DND-41 (cell line): ENCODE data around the gene PML.

Experiments used
- EZH2 ChIP-seq: IDR thresholded peaks from 3 replicates; pipeline ENCODE4 v1.6.1; 2012; ENCODE audit warnings: borderline replicate concordance, low read depth, mild to moderate bottlenecking, moderate library complexity, low read length, inconsistent platforms; ENCODE audit not compliant: severe bottlenecking
- TF ChIP-seq, protein P1 (sequence below): IDR thresholded peaks from 2 replicates; pipeline ENCODE4 v1.5.1; 2012; ENCODE audit warnings: borderline replicate concordance, low read length, moderate library complexity, mild to moderate bottlenecking; ENCODE audit not compliant: poor library complexity, severe bottlenecking; ENCODE audit errors: extremely low read depth

DNA sequence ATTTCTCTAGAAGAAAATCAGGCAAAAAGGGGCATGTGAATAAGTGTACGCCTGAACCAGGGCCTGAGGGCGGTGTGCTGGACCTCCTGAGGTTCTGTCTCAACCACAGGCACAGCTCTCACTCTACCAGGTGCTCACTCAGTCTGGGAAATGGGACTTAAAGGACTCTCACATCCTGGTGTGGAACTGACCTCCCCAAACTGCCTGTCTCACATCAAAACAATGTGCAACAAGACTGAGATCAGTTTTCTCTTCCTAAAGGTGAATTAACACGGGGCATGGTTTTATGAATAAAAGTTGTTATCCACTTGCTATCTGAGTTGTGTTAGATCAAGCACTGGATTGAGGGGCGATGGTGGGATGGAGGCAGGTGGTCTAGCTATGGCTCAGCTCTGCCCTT lies 7.3 kb upstream of the PML start:
- no peak for TF ChIP-seq EZH2
- TF ChIP-seq, protein P1, sequence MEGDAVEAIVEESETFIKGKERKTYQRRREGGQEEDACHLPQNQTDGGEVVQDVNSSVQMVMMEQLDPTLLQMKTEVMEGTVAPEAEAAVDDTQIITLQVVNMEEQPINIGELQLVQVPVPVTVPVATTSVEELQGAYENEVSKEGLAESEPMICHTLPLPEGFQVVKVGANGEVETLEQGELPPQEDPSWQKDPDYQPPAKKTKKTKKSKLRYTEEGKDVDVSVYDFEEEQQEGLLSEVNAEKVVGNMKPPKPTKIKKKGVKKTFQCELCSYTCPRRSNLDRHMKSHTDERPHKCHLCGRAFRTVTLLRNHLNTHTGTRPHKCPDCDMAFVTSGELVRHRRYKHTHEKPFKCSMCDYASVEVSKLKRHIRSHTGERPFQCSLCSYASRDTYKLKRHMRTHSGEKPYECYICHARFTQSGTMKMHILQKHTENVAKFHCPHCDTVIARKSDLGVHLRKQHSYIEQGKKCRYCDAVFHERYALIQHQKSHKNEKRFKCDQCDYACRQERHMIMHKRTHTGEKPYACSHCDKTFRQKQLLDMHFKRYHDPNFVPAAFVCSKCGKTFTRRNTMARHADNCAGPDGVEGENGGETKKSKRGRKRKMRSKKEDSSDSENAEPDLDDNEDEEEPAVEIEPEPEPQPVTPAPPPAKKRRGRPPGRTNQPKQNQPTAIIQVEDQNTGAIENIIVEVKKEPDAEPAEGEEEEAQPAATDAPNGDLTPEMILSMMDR, result no peak
